ENCODE results near the gene NLRC5.
A peak's percentile ranks its signal among the peaks of the same experiment; 100 is the strongest.
"Not testable (repeated sequence)": the region's sequence is repeated elsewhere in the genome, so short reads cannot be mapped to it uniquely, and the experiment has no call there.

The NLRC5 gene

DNA sequence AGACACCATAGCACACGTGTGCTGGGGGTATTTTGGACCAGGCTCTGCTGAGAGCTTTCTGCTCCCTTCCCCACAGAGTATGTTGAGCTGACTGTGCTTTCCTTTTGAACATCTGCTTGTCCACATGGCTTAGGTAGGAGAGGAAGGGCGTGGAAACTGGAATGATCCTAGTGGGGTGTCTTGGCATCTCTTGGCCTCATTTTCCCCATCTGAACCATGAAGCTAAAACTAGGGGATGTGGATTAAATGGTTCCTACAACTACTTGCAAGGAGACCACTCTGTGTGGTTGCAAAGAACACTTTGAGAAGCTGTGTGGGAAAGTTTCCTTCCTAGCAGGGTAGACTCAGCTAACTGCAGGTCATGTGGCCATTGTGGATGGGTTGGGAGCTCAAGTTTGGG is 6.7 kb upstream of the NLRC5 start:
- no peak for DNase-seq

- DNase-seq: no peak
Measured at GRCh38 chr16:56983211-56983751, 6.1 kb upstream of the NLRC5 start.

GRCh38 chr16:56984639-56985038 is 4.7 kb upstream of the NLRC5 start:
- DNase-seq: peak; percentile 35

GRCh38 chr16:56985288-56985961 is 3.9 kb upstream of the NLRC5 start:
- DNase-seq: peak; percentile 50

DNA sequence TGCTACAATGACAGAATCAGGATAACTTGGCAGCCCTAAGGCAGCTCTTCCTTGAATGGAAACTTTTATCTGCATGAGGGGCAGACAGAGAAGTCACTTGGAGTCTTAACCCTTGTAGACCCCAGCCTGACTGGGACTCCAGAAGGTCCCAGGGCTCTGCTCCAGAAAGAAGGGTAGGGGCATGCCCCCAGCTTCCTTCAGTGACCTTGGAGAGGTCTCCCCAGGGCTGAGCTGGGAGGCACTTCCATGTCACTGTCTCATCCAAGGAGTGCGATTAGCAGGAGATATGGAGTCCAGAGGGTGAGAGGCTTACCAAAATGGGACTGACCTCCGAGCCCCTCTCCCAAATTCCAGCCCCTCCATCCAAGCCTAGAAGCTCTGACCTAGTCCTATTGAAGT is 3.4 kb upstream of the NLRC5 start:
- DNase-seq: no peak

- no peak for DNase-seq
Measured at GRCh38 chr16:56986361-56986760, 3.0 kb upstream of the NLRC5 start.

DNA sequence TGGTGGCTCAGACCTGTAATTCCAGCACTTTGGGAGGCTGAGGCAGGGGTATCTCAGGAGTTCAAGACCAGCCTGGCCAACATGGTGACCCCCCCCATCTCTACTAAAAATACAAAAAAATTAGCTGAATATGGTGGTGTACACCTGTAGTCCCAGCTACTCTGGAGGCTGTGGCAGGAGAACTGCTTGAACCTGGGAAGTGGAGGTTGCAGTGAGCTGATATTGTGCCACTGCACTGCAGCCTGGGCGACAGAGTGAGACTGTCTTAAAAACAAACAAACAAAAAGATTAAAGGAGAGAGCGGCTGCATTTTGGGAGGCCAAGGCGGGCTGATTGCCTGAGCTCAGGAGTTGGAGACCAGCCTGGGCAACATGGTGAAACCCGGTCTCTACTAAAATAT is 2.4 kb upstream of the NLRC5 start:
- not testable (repeated sequence) for DNase-seq

- no peak for DNase-seq
Measured at GRCh38 chr16:56987692-56988091, 1.7 kb upstream of the NLRC5 start.

DNA sequence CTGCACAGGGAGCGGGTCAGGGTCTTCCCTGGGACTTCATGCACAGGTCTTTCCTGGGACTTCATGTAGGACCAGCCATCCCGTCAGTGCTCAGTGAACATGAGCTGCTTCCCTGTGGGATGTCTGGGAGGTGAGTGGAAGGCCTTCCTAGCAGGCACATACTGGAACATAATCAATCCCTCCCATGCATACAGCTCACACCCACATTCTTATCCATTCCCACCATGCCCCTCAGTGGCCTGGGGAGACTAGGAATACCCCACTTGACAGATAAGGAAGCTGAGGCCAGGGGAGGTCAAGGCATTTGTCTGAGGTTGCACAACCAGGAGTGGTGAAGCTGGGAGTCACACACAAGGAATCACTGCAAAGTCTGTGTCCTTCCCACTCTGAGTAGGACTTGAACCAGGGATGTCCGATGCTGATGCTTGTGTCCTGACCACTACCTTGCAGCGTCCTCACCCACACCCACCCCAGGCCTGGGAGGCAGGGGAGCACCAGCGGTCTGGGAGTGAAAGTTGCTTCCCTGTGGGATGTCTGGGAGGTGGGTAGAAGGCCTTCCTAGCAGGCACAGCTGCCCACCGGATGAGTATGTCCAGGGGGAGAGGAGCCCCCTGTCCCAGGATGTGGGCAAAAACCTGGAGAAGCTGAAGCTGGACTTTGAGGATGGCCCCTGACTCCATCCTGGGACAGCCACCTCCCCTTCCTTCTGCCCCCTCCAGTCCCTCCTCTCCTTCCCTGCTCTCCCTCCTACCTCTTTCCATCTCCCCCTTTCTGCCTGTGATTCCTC is 1.0 kb upstream of the NLRC5 start:
- DNase-seq: no peak

DNA sequence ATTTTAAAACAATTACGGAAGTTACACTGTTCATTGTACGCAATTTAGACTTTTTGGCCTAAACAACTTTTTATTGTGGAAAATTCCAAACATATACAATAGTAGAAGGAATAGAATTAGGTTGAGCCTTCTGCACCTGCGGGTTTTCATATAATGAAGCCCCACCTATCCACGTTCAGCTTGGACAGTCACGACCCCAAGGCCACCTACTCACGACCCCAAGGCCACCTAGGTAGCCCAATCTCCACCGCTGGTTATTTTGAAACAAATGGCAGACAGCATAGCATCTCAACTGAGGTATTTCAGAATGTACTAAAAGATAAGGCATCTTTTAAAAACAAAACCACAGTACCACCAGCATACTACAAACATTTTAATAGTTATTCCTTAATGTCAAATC is 631 bp downstream of the NLRC5 start:
- DNase-seq: no peak

DNA sequence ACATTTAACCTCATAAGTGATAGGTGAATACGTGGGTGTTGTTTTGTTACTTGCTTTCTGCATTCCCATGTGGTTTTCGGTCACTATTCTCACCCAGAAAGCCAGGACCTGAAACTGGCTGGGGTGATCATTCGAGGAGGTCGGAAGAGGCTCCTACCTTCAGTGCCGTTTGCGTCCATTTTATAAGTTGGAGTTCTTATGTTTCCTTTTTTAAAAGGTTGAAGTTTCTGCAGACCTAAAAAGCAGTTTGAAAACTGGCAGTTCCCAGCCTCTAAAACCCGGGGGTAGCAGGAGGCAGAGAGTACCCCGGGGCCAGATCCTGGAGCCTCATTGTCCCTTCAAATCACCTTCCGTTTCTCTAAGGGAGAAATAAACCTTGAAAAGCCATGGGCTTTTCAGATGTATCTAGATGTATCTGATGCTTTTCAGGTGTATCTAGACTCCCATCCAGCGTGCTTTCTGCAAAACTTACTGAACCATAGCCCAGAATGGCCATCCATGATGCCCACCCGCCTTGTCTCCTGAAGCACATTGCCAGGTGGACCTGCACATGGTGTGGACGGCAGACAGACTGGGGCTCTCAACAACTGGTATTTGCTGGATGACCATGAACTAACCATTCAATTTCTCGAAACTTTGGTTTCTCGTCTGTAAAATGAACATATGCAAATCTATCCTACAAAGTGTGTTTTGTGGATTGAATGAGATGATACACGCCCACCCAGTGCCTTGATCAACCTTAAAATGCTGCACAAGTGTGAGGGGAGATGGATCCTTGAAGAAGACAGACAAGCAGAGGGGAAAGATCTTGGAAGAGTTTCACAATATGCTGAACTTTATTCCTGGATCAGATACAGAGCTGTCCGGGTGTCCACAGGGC is 1.3 kb downstream of the NLRC5 start:
- DNase-seq: peak; percentile 57

GRCh38 chr16:56992431-56992830 is 3.1 kb downstream of the NLRC5 start:
- not testable (repeated sequence) for DNase-seq

- no peak for DNase-seq
Measured at GRCh38 chr16:56993204-56993603, 3.8 kb downstream of the NLRC5 start.

GRCh38 chr16:56994311-56994710 is 5.0 kb downstream of the NLRC5 start:
- no peak for DNase-seq

- DNase-seq: no peak
Measured at GRCh38 chr16:56995136-56995805, 5.9 kb downstream of the NLRC5 start.

DNA sequence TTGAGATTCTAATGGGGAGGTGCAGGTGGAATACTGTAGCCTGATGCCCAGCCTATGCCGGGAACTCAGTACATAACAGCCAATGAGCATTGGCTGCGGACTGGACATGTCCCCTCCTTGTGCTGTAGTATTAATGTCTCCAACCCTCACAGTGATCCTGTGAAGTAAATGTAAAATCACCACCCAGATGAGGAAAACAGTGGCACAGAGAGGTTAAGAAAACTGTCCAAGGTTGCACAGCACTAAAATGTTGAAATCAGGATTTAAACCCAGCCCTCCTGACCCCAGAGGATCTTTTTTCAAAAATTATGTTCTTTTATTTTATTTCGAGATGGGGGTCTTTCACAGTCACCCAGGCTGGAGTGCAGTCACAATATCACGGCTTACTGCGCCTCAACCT is 7.9 kb downstream of the NLRC5 start:
- DNase-seq: no peak

DNA sequence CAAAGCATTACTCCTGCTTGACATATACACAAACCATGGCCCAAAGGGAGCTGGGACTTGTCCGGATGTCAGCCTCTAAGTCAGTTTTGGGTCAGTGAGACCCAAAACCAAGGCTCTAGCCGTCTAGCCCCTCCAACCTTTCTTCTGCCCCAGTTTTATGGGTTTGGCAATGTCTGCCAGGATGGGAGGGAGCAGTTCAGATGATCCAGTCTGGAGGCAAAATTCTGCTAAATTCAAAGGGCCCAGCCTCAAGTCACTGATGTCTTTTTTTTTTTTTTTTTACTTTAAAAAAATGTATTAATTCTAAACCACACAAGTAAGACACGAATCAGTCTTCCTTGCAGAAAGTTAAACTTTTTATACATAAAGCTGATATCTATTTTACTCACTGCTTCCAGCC is 8.6 kb downstream of the NLRC5 start:
- no peak for DNase-seq

- DNase-seq: no peak
Measured at GRCh38 chr16:56998352-56998751, 9.0 kb downstream of the NLRC5 start.

DNA sequence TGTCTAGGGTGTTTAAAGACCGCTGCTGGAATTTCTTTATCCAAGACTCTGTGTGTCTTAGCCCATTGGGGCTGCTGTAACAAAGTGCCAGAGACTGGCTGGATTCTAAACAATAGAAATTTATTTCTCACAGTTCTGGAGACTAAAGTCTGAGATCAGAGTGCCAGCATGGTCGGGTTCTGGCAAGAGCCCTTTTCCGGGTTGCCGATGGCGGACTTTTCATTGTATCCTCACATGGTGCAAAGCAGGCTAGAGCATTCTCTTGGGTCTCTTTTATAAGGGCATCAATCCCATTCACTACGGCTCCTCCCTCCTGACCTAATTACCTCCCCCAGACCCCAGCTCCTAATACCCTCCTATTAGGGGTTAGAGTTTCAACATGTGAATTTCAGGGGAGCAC is 9.5 kb downstream of the NLRC5 start:
- no peak for DNase-seq

GRCh38 chr16:56999409-57000270 is 10.3 kb downstream of the NLRC5 start:
- peak; percentile 36 for DNase-seq

DNA sequence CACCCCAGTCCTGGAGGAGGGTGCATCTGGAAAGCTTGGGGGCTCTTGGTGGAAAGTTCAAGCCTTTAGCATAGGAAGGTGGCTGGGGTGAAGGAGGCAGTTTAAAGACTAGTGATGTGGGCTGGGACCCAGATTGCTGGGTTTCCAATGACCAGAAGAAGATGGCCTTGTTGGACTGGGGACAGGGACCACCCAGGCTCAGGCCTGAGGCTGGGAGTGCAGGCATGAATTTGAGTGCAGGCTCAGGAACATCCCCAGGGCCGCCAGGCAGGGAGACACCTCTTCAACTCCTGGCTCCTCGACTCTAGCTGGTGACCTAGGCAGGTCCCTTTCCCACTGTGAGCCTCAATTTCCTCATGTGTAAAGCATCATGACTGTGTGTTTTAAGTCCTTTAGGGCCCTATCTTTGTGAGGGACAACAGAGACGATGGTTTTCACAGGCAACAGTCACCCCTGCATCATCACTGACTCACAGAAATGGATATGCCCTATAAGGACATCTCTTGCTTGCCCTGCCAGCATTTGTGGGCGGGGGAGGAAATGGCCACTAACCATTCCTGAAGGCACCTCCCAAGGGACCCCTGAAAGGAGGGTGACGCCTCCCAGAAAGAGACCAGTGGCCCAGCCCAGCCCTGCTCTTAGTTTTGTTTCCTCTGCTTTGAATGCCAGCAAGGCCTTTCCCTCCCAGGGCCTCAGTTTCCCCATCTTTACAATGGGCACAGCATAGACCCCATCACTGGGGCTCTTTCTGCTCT is 11.1 kb downstream of the NLRC5 start:
- peak; percentile 68 for DNase-seq

Data from activated CD4-positive, alpha-beta T cell treated with anti-CD3 and anti-CD28 coated beads for 48 hours (primary cell).